H1 (cell line): ENCODE measurements around the gene APOL6.

Experiments
- CTCF ChIP-seq, 3 experiments: IDR thresholded peaks; 1 replicate in 2 of 3; 2 replicates in 1 of 3; pipeline versions ENCODE4 v1.5.1 to v1.6.1; 2011; ENCODE audit warnings: low read length in 3 of 3, mild to moderate bottlenecking in 3 of 3, inconsistent platforms in 2 of 3, low read depth in 1 of 3, moderate library complexity in 1 of 3; ENCODE audit not compliant: insufficient read depth in 1 of 3; ENCODE audit errors: control extremely low read depth in 1 of 3
- EP300 ChIP-seq, 2 experiments: IDR thresholded peaks; 1 replicate in 1 of 2; 2 replicates in 1 of 2; pipeline ENCODE4 v1.6.1; 2011 to 2012; ENCODE audit warnings: low read depth in 2 of 2, low read length in 2 of 2, mild to moderate bottlenecking in 2 of 2, borderline replicate concordance in 1 of 2, inconsistent platforms in 1 of 2, moderate library complexity in 1 of 2
- FOSL1 ChIP-seq: IDR thresholded peaks from 2 replicates; pipeline ENCODE4 v1.6.1; 2011; ENCODE audit warnings: mild to moderate bottlenecking, low read depth, low read length, moderate library complexity; ENCODE audit not compliant: insufficient read depth

GRCh38 chr22:35601743-35602615 is 46.3 kb upstream of the APOL6 start:
- TF ChIP-seq CTCF (IDR thresholded peaks at IDR 0.05; ENCODE audit: control extremely low read depth in 1 of 3, insufficient read depth in 1 of 3, low read depth in 1 of 3, low read length in 3 of 3), result no peak
- TF ChIP-seq EP300 (IDR thresholded peaks at IDR 0.05; ENCODE audit: borderline replicate concordance in 1 of 2, low read depth in 2 of 2, low read length in 2 of 2), result no peak
- no peak for TF ChIP-seq FOSL1
